ENCODE measurements around the gene RPS10.
"Not testable (repeated sequence)": the region's sequence is repeated elsewhere in the genome, so short reads cannot be mapped to it uniquely, and the experiment has no call there.

The RPS10 gene

DNA sequence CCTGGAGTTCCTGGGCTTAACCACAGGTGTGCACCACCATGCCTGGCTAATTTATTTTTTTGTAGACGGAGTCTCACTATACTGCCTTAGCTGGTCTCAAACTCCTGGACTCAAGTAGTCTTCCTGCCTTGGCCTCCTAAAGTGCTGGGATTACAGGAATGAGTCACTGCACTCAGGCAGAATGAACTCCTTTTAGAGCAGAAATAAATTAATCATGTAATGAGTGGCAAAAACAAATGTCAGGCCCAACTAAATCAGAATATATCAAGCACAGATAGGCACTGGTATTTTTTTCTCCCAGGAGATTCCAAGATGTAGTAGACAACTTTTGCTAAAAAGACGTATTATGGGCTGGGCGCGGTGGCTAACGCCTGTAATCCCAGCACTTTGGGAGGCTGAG, 2.6 kb downstream of the RPS10 start:
- TF ChIP-seq, protein P1, sequence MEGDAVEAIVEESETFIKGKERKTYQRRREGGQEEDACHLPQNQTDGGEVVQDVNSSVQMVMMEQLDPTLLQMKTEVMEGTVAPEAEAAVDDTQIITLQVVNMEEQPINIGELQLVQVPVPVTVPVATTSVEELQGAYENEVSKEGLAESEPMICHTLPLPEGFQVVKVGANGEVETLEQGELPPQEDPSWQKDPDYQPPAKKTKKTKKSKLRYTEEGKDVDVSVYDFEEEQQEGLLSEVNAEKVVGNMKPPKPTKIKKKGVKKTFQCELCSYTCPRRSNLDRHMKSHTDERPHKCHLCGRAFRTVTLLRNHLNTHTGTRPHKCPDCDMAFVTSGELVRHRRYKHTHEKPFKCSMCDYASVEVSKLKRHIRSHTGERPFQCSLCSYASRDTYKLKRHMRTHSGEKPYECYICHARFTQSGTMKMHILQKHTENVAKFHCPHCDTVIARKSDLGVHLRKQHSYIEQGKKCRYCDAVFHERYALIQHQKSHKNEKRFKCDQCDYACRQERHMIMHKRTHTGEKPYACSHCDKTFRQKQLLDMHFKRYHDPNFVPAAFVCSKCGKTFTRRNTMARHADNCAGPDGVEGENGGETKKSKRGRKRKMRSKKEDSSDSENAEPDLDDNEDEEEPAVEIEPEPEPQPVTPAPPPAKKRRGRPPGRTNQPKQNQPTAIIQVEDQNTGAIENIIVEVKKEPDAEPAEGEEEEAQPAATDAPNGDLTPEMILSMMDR (IDR thresholded peaks at IDR 0.05; ENCODE audit: borderline replicate concordance, control extremely low read depth, extremely low read depth, insufficient read depth, missing control alignments), result no peak
- no peak for DNase-seq (ENCODE audit: low spot score)
- in situ Hi-C loops (cut with MboI; ENCODE audit: low sequenced_read_pairs, unreplicated experiment), result no loop called here

DNA sequence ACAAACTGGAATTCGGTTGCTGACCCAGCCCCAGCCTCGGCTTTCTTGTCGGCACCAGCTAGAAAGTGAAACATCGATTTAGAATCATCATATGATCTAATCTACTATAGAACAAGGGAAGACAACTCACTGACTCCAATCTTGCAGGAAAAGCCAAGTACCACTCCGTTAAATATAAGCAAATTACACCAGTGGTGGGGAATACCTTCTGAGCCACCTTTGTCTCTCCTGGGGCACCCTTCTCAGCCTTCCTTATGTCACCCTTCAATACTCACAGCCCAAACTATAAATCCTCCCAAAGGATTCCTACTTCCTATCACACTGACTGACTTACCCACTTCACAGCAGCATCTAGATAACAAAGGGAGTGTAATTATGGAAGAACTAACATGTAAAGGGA, 7.5 kb downstream of the RPS10 start:
- TF ChIP-seq, protein P1 (IDR thresholded peaks at IDR 0.05; ENCODE audit: borderline replicate concordance, control extremely low read depth, extremely low read depth, insufficient read depth, missing control alignments), result no peak
- in situ Hi-C loops (cut with MboI; ENCODE audit: low sequenced_read_pairs, unreplicated experiment), result loop anchor here (10.0 kb wide), 2 partner anchors 174 to 234 kb away; partner anchors contain the start of gene SMIM29
- no peak for DNase-seq (ENCODE audit: low spot score)

DNA sequence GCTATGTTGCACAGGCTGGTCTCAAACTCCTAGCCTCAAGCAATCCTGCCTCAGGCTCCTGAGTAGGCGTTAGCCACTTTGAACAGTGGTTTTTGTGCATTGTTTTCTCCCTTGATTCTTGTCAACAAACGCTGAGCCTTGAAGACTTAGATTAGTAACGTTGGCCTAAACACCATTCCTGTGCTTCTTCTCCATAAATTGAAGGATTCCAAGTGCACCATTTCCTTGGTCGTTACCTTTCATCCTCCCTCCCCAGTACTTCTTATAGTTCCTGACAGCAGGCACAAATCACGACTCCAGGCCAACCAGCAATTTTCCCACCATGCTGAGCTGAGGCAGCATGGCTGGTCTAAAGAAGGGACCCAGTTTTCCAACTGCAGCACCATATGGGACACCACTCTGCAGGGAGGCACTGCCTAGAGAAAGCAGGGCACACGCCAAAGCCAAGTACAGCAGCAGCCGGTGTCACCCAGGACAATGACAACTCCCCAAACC, 8.9 kb downstream of the RPS10 start:
- in situ Hi-C loops (cut with MboI; ENCODE audit: low sequenced_read_pairs, unreplicated experiment), result loop anchor here (10.0 kb wide), 2 partner anchors 172 to 232 kb away; partner anchors contain the start of gene SMIM29
- TF ChIP-seq, protein P1 (IDR thresholded peaks at IDR 0.05; ENCODE audit: borderline replicate concordance, control extremely low read depth, extremely low read depth, insufficient read depth, missing control alignments), result no peak
- no peak for DNase-seq (ENCODE audit: low spot score)

DNA sequence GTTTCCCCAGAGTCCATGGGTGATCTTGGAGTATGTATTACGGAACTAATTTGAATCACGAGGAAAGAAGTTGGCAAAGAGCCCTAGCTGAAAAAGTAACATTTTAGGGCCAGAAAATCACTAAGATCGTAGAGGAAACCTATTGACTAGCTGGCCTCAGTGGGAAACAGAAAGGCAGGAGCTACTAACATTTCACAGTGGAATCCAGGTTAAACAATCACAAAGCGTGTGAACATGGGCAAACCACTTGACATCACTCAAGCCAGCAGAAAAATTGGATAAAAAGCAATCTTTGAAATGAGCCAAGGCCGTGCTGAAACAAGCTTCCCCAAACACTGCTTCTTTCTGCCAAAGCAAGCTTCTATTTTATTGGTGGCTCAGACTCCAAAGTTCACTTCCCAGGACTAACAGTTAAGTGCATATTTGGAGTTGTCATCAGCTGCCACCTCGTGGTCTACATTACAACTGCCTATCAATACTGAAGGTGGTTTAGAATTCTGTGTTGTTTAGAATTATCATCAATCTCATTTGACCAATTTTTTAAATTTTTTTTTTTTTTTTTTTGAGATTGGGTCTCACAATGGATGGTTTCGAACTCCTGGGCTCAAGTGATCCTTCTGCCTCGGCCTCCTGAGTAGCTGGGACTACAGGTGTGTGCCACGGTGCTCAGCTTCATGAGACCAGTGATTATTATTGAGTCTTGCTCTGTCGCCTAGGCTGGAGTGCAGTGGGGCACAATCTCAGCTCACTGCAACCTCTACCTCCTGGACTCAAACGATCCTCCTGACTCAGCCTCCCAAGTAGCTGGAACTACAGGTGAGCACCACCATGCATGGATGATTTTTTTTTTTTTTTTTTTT, 10.6 kb downstream of the RPS10 start:
- in situ Hi-C loops (cut with MboI; ENCODE audit: low sequenced_read_pairs, unreplicated experiment), result loop anchor here (10.0 kb wide), 2 partner anchors 170 to 230 kb away; partner anchors contain the start of gene SMIM29
- DNase-seq (ENCODE audit: low spot score), result peak; percentile 58
- TF ChIP-seq, protein P1 (IDR thresholded peaks at IDR 0.05; ENCODE audit: borderline replicate concordance, control extremely low read depth, extremely low read depth, insufficient read depth, missing control alignments), result no peak

DNA sequence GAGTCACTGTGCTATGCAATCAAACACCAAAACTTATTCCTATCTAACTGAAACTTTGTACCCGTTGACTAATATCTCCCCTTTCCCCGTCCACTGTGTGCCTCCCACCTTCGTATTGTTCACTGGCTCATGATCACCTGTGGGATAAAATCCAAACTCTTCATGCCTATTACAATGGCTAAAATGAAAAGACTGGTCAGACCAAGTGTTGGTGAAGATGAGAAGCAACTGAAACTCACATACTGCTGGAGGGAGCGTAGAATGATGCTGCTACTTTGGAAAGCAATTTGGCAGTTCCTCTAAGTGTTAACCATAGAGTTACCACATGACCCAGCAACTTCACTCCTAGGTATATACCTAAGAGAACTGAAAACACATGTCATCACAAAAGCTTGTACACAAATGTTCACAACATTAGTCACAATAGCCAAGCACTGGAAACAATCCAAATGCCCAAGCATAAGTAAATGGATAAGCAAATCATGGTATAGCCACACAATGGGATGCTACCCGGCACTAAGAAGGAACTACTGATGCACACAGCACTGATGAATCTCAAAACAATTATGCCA, 13.1 kb downstream of the RPS10 start:
- DNase-seq (ENCODE audit: low spot score), result no peak
- TF ChIP-seq, protein P1 (IDR thresholded peaks at IDR 0.05; ENCODE audit: borderline replicate concordance, control extremely low read depth, extremely low read depth, insufficient read depth, missing control alignments), result no peak
- in situ Hi-C loops (cut with MboI; ENCODE audit: low sequenced_read_pairs, unreplicated experiment), result loop anchor here (10.0 kb wide), 2 partner anchors 168 to 228 kb away; partner anchors contain the start of gene SMIM29

DNA sequence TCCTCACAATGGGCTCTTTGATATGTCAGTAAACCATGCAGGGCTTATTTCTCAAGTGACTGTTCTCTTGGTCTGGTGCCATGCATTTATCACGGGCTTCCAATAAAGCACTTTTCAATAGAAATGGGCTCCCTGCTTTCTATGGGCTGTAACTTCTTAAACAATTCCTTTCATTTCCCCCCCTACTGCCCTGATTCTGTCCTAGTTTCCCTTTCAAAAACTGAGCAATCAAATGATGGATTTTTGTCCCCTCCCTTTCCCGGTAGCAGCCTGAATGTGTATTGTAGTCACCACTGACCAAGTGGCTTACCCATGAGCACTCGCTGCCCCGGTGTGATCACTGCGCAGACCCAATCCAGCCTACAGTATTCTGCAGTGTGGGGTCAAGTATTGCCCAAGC, 13.9 kb downstream of the RPS10 start:
- TF ChIP-seq, protein P1 (IDR thresholded peaks at IDR 0.05; ENCODE audit: borderline replicate concordance, control extremely low read depth, extremely low read depth, insufficient read depth, missing control alignments), result no peak
- no peak for DNase-seq (ENCODE audit: low spot score)
- in situ Hi-C loops (cut with MboI; ENCODE audit: low sequenced_read_pairs, unreplicated experiment), result loop anchor here (10.0 kb wide), 2 partner anchors 167 to 227 kb away; partner anchors contain the start of gene SMIM29

DNA sequence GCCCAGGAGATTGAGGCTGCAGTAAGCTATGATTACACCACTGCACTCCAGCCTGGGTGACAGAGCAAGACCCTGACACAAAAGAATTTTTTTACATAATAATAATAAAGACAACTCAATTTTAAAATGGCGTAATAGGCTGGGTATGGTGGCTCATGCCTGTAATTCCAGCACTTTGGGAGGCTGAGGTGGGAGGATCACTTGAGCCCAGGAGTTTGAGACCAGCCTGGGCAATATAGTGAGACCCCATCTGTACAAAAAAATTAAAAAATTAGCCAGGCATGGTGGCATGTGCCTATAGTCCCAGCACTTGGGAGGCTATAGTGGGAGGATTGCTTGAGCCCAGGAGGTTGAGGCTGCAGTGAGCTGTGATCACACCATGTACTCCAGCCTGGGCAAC, 18.0 kb downstream of the RPS10 start:
- DNase-seq (ENCODE audit: low spot score); in situ Hi-C loops (cut with MboI; ENCODE audit: low sequenced_read_pairs, unreplicated experiment): not testable (repeated sequence)

All from GM13976 (cell line).